Naive thymus-derived CD8-positive, alpha-beta T cell (primary cell): Measurements from ENCODE around the gene BMPR1A. TPM values are rescaled to one million over a fixed set of nuclear protein-coding genes. Genes with fewer than 3 reads are reported as not detected.
A peak's percentile ranks its signal among the peaks of the same experiment; 100 is the strongest.

Experiments
- ATAC-seq, 2 donors: fragments of 150-1000 bp; cut with Tn5 transposase in 1 of 2; sonication (Bioruptor Pico), chemical (Tn5 transposase) in 1 of 2; 1 replicate in 1 of 2; 2 replicates in 1 of 2; pipeline ENCODE4 v1.10.0; 2021; ENCODE audit warnings: mild to moderate bottlenecking in 2 of 2, moderate library complexity in 2 of 2
- POLR2A ChIA-PET: fragments of 350-600 bp; sonication (Branson Sonifier 250); formaldehyde crosslinking; loops from one replicate; lab custom pipeline; 2021; ENCODE audit warnings: antibody characterized with exemption; lab: Charles Lee
- DNase-seq, 10 donors: peaks; one replicate each; pipeline versions ENCODE4 v3.0.0 to v3.0.0-alpha.2; 2020 to 2022
- H3K27ac Mint-ChIP-seq, 10 donors: one replicate each; pipeline ENCODE4 v1.8.0; 2020 to 2022; ENCODE audit warnings: mild to moderate bottlenecking in 10 of 10, mixed read lengths in 10 of 10, moderate library complexity in 4 of 10, inconsistent platforms in 1 of 10
- H3K27me3 Mint-ChIP-seq, 5 donors: one replicate each; pipeline ENCODE4 v1.8.0; 2021 to 2022; ENCODE audit warnings: mixed read lengths in 5 of 5
- H3K36me3 Mint-ChIP-seq, 3 donors: one replicate each; pipeline ENCODE4 v1.8.0; 2020 to 2022; ENCODE audit warnings: mixed read lengths in 3 of 3, mild to moderate bottlenecking in 2 of 3, inconsistent platforms in 1 of 3
- H3K4me1 Mint-ChIP-seq, 4 donors: one replicate each; pipeline ENCODE4 v1.8.0; 2021 to 2022; ENCODE audit warnings: mixed read lengths in 4 of 4
- H3K4me3 Mint-ChIP-seq, 10 donors: one replicate each; pipeline ENCODE4 v1.8.0; 2020 to 2022; ENCODE audit warnings: mild to moderate bottlenecking in 10 of 10, mixed read lengths in 10 of 10, moderate library complexity in 6 of 10, inconsistent platforms in 1 of 10
- H3K9me3 Mint-ChIP-seq, 9 donors: one replicate each; pipeline ENCODE4 v1.8.0; 2020 to 2022; ENCODE audit warnings: mixed read lengths in 9 of 9, mild to moderate bottlenecking in 3 of 9, inconsistent platforms in 1 of 9, moderate library complexity in 1 of 9
- polyA plus RNA-seq, 3 donors: library from polyadenylated mRNA; unstranded; fragments of 300-500 nt; fragmentation: Illumina TruSeq; gene quantifications; one replicate each; pipeline ENCODE4 v1.2.3, GENCODE V29; 2021
- total RNA-seq, 8 experiments: library from RNA in 2 of 8; stranded (reverse) in 2 of 8; gene quantifications; one replicate each; pipeline ENCODE4 v1.2.3 and lab custom pipeline; 2021 to 2026

Gene BMPR1A
- total and polyA plus RNA-seq, 5 experiments from 2014 or later = 1.1 to 11.0 (median 5.2) TPM

- H3K4me1 Mint-ChIP-seq = peaks cover 10 to 38% (median 25%) of the 10 kb centered on the region in 4 donors
- ATAC-seq = peak; percentile 90 to 91
- peaks cover 0 to 2% (median 0%) of the 10 kb centered on the region in 9 donors for H3K9me3 Mint-ChIP-seq
- POLR2A ChIA-PET = interaction anchor here (0.6 to 2.0 kb wide), 3 partner anchors 44 to 114 kb away, joined by 3 to 9 read pairs (median 4); no protein-coding TSS in a partner anchor
- peak overlapping the region; percentile 78 to 89 (median 88) for H3K4me3 Mint-ChIP-seq
- peak; percentile 70 to 87 (median 84) for DNase-seq
- H3K36me3 Mint-ChIP-seq = no peaks in the 10 kb centered on the region
- H3K27me3 Mint-ChIP-seq = peaks cover 12 to 35% (median 25%) of the 10 kb centered on the region in 5 donors
- H3K27ac Mint-ChIP-seq = peak overlapping the region in 5 of 10 donors; percentile 50 to 76 (median 57)
These were observed 494 bp upstream of the BMPR1A start for GRCh38 chr10:86755740-86756510.

GRCh38 chr10:86757113-86757972, 924 bp downstream of the BMPR1A start:
- ATAC-seq (peak in 1 of 2 donors; percentile 24), DNase-seq (peak in 6 of 10 donors; percentile 13 to 18 (median 16))
- H3K9me3 Mint-ChIP-seq = peaks cover 0 to 2% (median 0%) of the 10 kb centered on the region in 9 donors
- H3K4me1 Mint-ChIP-seq = peaks cover 14 to 38% (median 25%) of the 10 kb centered on the region in 4 donors
- peak overlapping the region; percentile 80 to 93 (median 91) for H3K4me3 Mint-ChIP-seq
- peak overlapping the region; percentile 7 to 90 (median 72) for H3K27ac Mint-ChIP-seq
- POLR2A ChIA-PET = interaction anchor here (2.0 kb wide), 1 partner anchor 46 kb away, joined by 9 read pairs; no protein-coding TSS in a partner anchor
- no peaks in the 10 kb centered on the region for H3K36me3 Mint-ChIP-seq
- H3K27me3 Mint-ChIP-seq = peaks cover 17 to 49% (median 35%) of the 10 kb centered on the region in 5 donors

- DNase-seq (no peak), ATAC-seq (no peak)
- Mint-ChIP-seq H3K4me1 (peaks cover 14 to 32% (median 24%) of the 10 kb centered on the region in 4 donors), H3K27ac (no peak overlapping the region), H3K4me3 (peak overlapping the region; percentile 9 to 91 (median 78)), H3K9me3 (peaks cover 0 to 2% (median 0%) of the 10 kb centered on the region in 9 donors), H3K27me3 (peaks cover 17 to 52% (median 38%) of the 10 kb centered on the region in 5 donors), H3K36me3 (no peaks in the 10 kb centered on the region)
- POLR2A ChIA-PET = interaction anchor here (0.5 to 2.0 kb wide), 2 partner anchors 47 to 81 kb away, joined by 8 to 9 read pairs; no protein-coding TSS in a partner anchor
These were observed 2.0 kb downstream of the BMPR1A start for GRCh38 chr10:86758189-86759072.

- POLR2A ChIA-PET = no interaction called here
- Mint-ChIP-seq H3K9me3 (peaks cover 0 to 2% (median 0%) of the 10 kb centered on the region in 9 donors), H3K4me3 (peak overlapping the region in 4 of 10 donors; percentile 2 to 37 (median 18)), H3K27ac (peak overlapping the region in 2 of 10 donors; percentile 26 to 29), H3K4me1 (peaks cover 14 to 32% (median 24%) of the 10 kb centered on the region in 4 donors), H3K27me3 (peaks cover 17 to 52% (median 38%) of the 10 kb centered on the region in 5 donors), H3K36me3 (no peaks in the 10 kb centered on the region)
- ATAC-seq (no peak), DNase-seq (no peak)
These were observed 2.8 kb downstream of the BMPR1A start for GRCh38 chr10:86759073-86759672.

GRCh38 chr10:86763404-86763803, 7.0 kb downstream of the BMPR1A start:
- Mint-ChIP-seq H3K9me3 (peaks cover 0 to 2% (median 0%) of the 10 kb centered on the region in 9 donors), H3K36me3 (peaks cover 0 to 2% (median 0%) of the 10 kb centered on the region in 3 donors), H3K4me3 (no peak overlapping the region), H3K4me1 (peaks cover 9 to 11% (median 10%) of the 10 kb centered on the region in 4 donors), H3K27me3 (peaks cover 11 to 42% (median 29%) of the 10 kb centered on the region in 5 donors), H3K27ac (no peak overlapping the region)
- no peak for DNase-seq
- no peak for ATAC-seq
- POLR2A ChIA-PET = no interaction called here

GRCh38 chr10:86765548-86765947, 9.1 kb downstream of the BMPR1A start:
- Mint-ChIP-seq H3K27me3 (peaks cover 4 to 30% (median 15%) of the 10 kb centered on the region in 5 donors), H3K27ac (no peak overlapping the region), H3K36me3 (peaks cover 0 to 2% (median 0%) of the 10 kb centered on the region in 3 donors), H3K9me3 (no peaks in the 10 kb centered on the region), H3K4me1 (peaks cover 0 to 10% (median 3%) of the 10 kb centered on the region in 4 donors), H3K4me3 (no peak overlapping the region)
- POLR2A ChIA-PET = no interaction called here
- no peak for ATAC-seq
- no peak for DNase-seq

- no peaks in the 10 kb centered on the region for H3K9me3 Mint-ChIP-seq
- no peak overlapping the region for H3K27ac Mint-ChIP-seq
- peaks cover 0 to 14% (median 2%) of the 10 kb centered on the region in 5 donors for H3K27me3 Mint-ChIP-seq
- ATAC-seq (no peak), DNase-seq (no peak)
- peaks cover 0 to 6% (median 3%) of the 10 kb centered on the region in 4 donors for H3K4me1 Mint-ChIP-seq
- POLR2A ChIA-PET = no interaction called here
- H3K4me3 Mint-ChIP-seq = no peak overlapping the region
- H3K36me3 Mint-ChIP-seq = peaks cover 0 to 2% (median 0%) of the 10 kb centered on the region in 3 donors
These were observed 12.1 kb downstream of the BMPR1A start for GRCh38 chr10:86768412-86769062.

- H3K27ac Mint-ChIP-seq = peak overlapping the region in 1 of 10 donors; percentile 46
- ATAC-seq = no peak
- POLR2A ChIA-PET = no interaction called here
These were observed 13.6 kb downstream of the BMPR1A start for GRCh38 chr10:86769991-86770390.

GRCh38 chr10:86770412-86770960, 14.1 kb downstream of the BMPR1A start:
- Mint-ChIP-seq H3K4me1 (peaks cover 0 to 6% (median 3%) of the 10 kb centered on the region in 4 donors), H3K27me3 (peaks cover 0 to 13% (median 2%) of the 10 kb centered on the region in 5 donors), H3K9me3 (no peaks in the 10 kb centered on the region), H3K4me3 (no peak overlapping the region), H3K27ac (peak overlapping the region in 1 of 10 donors; percentile 46), H3K36me3 (peaks cover 0 to 2% (median 0%) of the 10 kb centered on the region in 3 donors)
- POLR2A ChIA-PET = interaction anchor here (0.5 kb wide), 1 partner anchor 27 kb away, joined by 3 read pairs; no protein-coding TSS in a partner anchor
- ATAC-seq = peak; percentile 57 to 59
- no peak for DNase-seq

More at GRCh38 chr10:86769991-86770390, 13.6 kb downstream of the BMPR1A start:
- peaks cover 0 to 2% (median 0%) of the 10 kb centered on the region in 3 donors for H3K36me3 Mint-ChIP-seq
- no peaks in the 10 kb centered on the region for H3K9me3 Mint-ChIP-seq
- DNase-seq = no peak
- H3K27me3 Mint-ChIP-seq = peaks cover 0 to 14% (median 2%) of the 10 kb centered on the region in 5 donors
- peaks cover 0 to 6% (median 3%) of the 10 kb centered on the region in 4 donors for H3K4me1 Mint-ChIP-seq
- no peak overlapping the region for H3K4me3 Mint-ChIP-seq

GRCh38 chr10:86773498-86773897, 17.1 kb downstream of the BMPR1A start:
- Mint-ChIP-seq H3K9me3 (no peaks in the 10 kb centered on the region), H3K4me3 (no peak overlapping the region), H3K27me3 (peaks cover 0 to 10% (median 2%) of the 10 kb centered on the region in 5 donors), H3K27ac (no peak overlapping the region), H3K36me3 (no peaks in the 10 kb centered on the region), H3K4me1 (peaks cover 0 to 8% (median 3%) of the 10 kb centered on the region in 4 donors)
- DNase-seq (no peak), ATAC-seq (no peak)
- POLR2A ChIA-PET = no interaction called here
